Measurements from ENCODE around the gene C1orf116. TPM values are rescaled to one million over a fixed set of nuclear protein-coding genes. Genes with fewer than 3 reads are reported as not detected.

C1orf116 gene
- total RNA-seq, 1 experiment from 2014 or later = 2.4 TPM

- H3K4me1 Mint-ChIP-seq = peaks cover 29% of the 10 kb centered on the region
- no peak overlapping the region for H3K27ac Mint-ChIP-seq
- POLR2A ChIA-PET = no interaction called here
- no peak overlapping the region for H3K4me3 Mint-ChIP-seq
- H3K27me3 Mint-ChIP-seq (ENCODE audit: low read depth) = no peaks in the 10 kb centered on the region
- CTCF ChIA-PET = interaction anchor here (1.0 kb wide), 1 partner anchor 323 kb away, joined by 3 read pairs; no protein-coding TSS in a partner anchor
- TF ChIP-seq NFATC4 (CRISPR knock-in tag; IDR thresholded peaks at IDR 0.05) (no peak), OVOL2 (CRISPR knock-in tag; IDR thresholded peaks at IDR 0.05; ENCODE audit: borderline replicate concordance) (no peak), ELF4 (CRISPR knock-in tag; IDR thresholded peaks at IDR 0.05; ENCODE audit: low read depth) (no peak), ZNF671 (CRISPR knock-in tag; IDR thresholded peaks at IDR 0.05) (no peak), FOXP1 (CRISPR knock-in tag; IDR thresholded peaks at IDR 0.05; ENCODE audit: borderline replicate concordance) (no peak), ZSCAN18 (CRISPR knock-in tag; IDR thresholded peaks at IDR 0.05) (no peak), NR1H2 (CRISPR knock-in tag; IDR thresholded peaks at IDR 0.05) (no peak), TCF7 (CRISPR knock-in tag; IDR thresholded peaks at IDR 0.05; ENCODE audit: low read depth) (no peak), ZNF416 (CRISPR knock-in tag; IDR thresholded peaks at IDR 0.05) (no peak), JUN (CRISPR knock-in tag; IDR thresholded peaks at IDR 0.05) (no peak), HMGA2 (CRISPR knock-in tag; IDR thresholded peaks at IDR 0.05) (no peak)
- no peak for DNase-seq (ENCODE audit: low spot score)
- H3K36me3 Mint-ChIP-seq = no peaks in the 10 kb centered on the region
- no peaks in the 10 kb centered on the region for H3K9me3 Mint-ChIP-seq
- ATAC-seq = no peak
These were observed 49.2 kb upstream of the C1orf116 start for GRCh38 chr1:207081806-207082205.

GRCh38 chr1:207081088-207081487, 48.5 kb upstream of the C1orf116 start:
- Mint-ChIP-seq H3K27me3 (ENCODE audit: low read depth) (no peaks in the 10 kb centered on the region), H3K4me3 (no peak overlapping the region), H3K36me3 (no peaks in the 10 kb centered on the region), H3K27ac (no peak overlapping the region), H3K9me3 (no peaks in the 10 kb centered on the region), H3K4me1 (peaks cover 27% of the 10 kb centered on the region)
- ChIA-PET POLR2A (no interaction called here), CTCF (no interaction called here)
- ATAC-seq = no peak
- no peak for DNase-seq (ENCODE audit: low spot score)
- TF ChIP-seq ERG (CRISPR knock-in tag; IDR thresholded peaks at IDR 0.05) (no peak), JAZF1 (CRISPR knock-in tag; IDR thresholded peaks at IDR 0.05) (no peak), ZBTB21 (CRISPR knock-in tag; IDR thresholded peaks at IDR 0.05; ENCODE audit: borderline replicate concordance) (no peak), SP1 (CRISPR knock-in tag; conservative IDR thresholded peaks at IDR 0.05) (no peak), GTF2I (CRISPR knock-in tag; conservative IDR thresholded peaks at IDR 0.05) (no peak), NFE2L1 (CRISPR knock-in tag; IDR thresholded peaks at IDR 0.05) (no peak), NFATC4 (CRISPR knock-in tag; IDR thresholded peaks at IDR 0.05) (no peak), ESRRA (CRISPR knock-in tag; IDR thresholded peaks at IDR 0.05; ENCODE audit: borderline replicate concordance) (no peak), FOXP4 (CRISPR knock-in tag; IDR thresholded peaks at IDR 0.05) (no peak)

GRCh38 chr1:207079706-207080241, 47.2 kb upstream of the C1orf116 start:
- no peak for DNase-seq (ENCODE audit: low spot score)
- Mint-ChIP-seq H3K9me3 (no peaks in the 10 kb centered on the region), H3K36me3 (0 out of 2 replicates have a peak, but pooled peaks cover under 1% of the 10 kb centered on the region), H3K27me3 (ENCODE audit: low read depth) (no peaks in the 10 kb centered on the region), H3K4me3 (no peak overlapping the region), H3K27ac (no peak overlapping the region), H3K4me1 (peaks cover 17% of the 10 kb centered on the region)
- ATAC-seq = no peak
- POLR2A ChIA-PET = no interaction called here
- CTCF ChIA-PET = interaction anchor here (1.0 to 2.0 kb wide), 2 partner anchors 27 to 420 kb away, joined by 3 to 6 read pairs; partner anchors contain the start of gene PFKFB2
- TF ChIP-seq RORB (CRISPR knock-in tag; IDR thresholded peaks at IDR 0.05) (no peak), ZBTB43 (CRISPR knock-in tag; IDR thresholded peaks at IDR 0.05) (no peak), PREB (CRISPR knock-in tag; IDR thresholded peaks at IDR 0.05; ENCODE audit: borderline replicate concordance) (no peak), ARID4B (CRISPR knock-in tag; IDR thresholded peaks at IDR 0.05; ENCODE audit: borderline replicate concordance) (no peak)
